ENCODE results near the gene LGALS3BP. TPM values are rescaled to one million over a fixed set of nuclear protein-coding genes. Genes with fewer than 3 reads are reported as not detected.
A peak's percentile ranks its signal among the peaks of the same experiment; 100 is the strongest.

The LGALS3BP gene
- polyA plus RNA-seq, 1 donor (not counting 4 experiments of a cell fraction or from before 2014, with no cell fraction given) = 53.0 TPM

DNA sequence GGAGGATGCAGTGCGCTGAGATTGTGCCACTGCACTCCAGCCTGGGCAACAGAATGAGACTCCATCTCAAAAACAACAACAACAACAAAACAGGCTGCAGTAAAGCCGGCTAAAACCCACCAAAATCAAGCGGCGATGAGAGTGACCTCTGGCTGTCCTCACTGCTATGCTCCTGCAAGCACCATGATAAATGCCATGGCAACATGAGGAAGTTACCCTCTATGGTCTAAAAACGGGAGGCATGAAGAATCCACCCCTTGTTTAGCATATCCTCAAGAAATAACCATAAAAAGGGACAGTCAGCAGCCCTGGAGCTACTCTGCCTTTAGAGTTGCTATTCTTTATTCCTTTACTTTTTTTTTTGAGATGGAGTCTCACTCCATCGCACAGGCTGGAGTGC is 8.4 kb upstream of the LGALS3BP start:
- Histone ChIP-seq H3K27ac (ENCODE audit: control insufficient read depth, insufficient read depth, low read length) (peak overlapping the region; percentile 20), H2AFZ (ENCODE audit: control insufficient read depth, low read length) (no peak overlapping the region), H3K36me3 (ENCODE audit: control insufficient read depth in 2 of 2, extremely low read depth in 1 of 2, insufficient read depth in 2 of 2, low read length in 2 of 2) (peaks cover 21 to 26% of the 10 kb centered on the region in 2 experiments), H3K4me2 (ENCODE audit: control insufficient read depth, extremely low read depth, insufficient read depth, low read depth, low read length) (no peak overlapping the region), H3K4me1 (ENCODE audit: control insufficient read depth, extremely low read depth, insufficient read depth, low read length) (peaks cover 29% of the 10 kb centered on the region), H4K20me1 (ENCODE audit: control insufficient read depth, extremely low read depth, insufficient read depth, low read length) (peaks cover 4% of the 10 kb centered on the region), H3K9me3 (ENCODE audit: control insufficient read depth, low read depth, low read length) (no peaks in the 10 kb centered on the region), H3K27me3 (ENCODE audit: control insufficient read depth, extremely low read depth, insufficient read depth, low read length) (no peaks in the 10 kb centered on the region), H3K9me1 (ENCODE audit: control insufficient read depth, extremely low read depth, insufficient read depth, low read length) (no peaks in the 10 kb centered on the region), H3K9ac (ENCODE audit: control insufficient read depth, extremely low read depth, insufficient read depth, low read length) (no peak overlapping the region), H3K79me2 (ENCODE audit: control insufficient read depth, insufficient read depth, low read length) (peaks cover 13% of the 10 kb centered on the region), H3K4me3 (ENCODE audit: control insufficient read depth in 2 of 3, extremely low read depth in 1 of 3, insufficient read depth in 2 of 3, low read depth in 1 of 3, low read length in 3 of 3) (no peak overlapping the region)
- no peak for DNase-seq (ENCODE audit: low read depth, low spot score)
- no peak for FAIRE-seq
- TF ChIP-seq, protein P1, sequence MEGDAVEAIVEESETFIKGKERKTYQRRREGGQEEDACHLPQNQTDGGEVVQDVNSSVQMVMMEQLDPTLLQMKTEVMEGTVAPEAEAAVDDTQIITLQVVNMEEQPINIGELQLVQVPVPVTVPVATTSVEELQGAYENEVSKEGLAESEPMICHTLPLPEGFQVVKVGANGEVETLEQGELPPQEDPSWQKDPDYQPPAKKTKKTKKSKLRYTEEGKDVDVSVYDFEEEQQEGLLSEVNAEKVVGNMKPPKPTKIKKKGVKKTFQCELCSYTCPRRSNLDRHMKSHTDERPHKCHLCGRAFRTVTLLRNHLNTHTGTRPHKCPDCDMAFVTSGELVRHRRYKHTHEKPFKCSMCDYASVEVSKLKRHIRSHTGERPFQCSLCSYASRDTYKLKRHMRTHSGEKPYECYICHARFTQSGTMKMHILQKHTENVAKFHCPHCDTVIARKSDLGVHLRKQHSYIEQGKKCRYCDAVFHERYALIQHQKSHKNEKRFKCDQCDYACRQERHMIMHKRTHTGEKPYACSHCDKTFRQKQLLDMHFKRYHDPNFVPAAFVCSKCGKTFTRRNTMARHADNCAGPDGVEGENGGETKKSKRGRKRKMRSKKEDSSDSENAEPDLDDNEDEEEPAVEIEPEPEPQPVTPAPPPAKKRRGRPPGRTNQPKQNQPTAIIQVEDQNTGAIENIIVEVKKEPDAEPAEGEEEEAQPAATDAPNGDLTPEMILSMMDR (optimal IDR thresholded peaks at IDR 0.05 in 1 of 3, IDR thresholded peaks at IDR 0.05 in 1 of 3, conservative IDR thresholded peaks at IDR 0.05 in 1 of 3; ENCODE audit: extremely low read depth in 1 of 3, insufficient read depth in 2 of 3, low read length in 3 of 3) = no peak
- TF ChIP-seq EZH2 (IDR thresholded peaks at IDR 0.05; ENCODE audit: low read length) = no peak
- dilution Hi-C loops (cut with MboI; ENCODE audit: extremely low pct_ligation_motif_present, low sequenced_read_pairs) = no loop called here

DNA sequence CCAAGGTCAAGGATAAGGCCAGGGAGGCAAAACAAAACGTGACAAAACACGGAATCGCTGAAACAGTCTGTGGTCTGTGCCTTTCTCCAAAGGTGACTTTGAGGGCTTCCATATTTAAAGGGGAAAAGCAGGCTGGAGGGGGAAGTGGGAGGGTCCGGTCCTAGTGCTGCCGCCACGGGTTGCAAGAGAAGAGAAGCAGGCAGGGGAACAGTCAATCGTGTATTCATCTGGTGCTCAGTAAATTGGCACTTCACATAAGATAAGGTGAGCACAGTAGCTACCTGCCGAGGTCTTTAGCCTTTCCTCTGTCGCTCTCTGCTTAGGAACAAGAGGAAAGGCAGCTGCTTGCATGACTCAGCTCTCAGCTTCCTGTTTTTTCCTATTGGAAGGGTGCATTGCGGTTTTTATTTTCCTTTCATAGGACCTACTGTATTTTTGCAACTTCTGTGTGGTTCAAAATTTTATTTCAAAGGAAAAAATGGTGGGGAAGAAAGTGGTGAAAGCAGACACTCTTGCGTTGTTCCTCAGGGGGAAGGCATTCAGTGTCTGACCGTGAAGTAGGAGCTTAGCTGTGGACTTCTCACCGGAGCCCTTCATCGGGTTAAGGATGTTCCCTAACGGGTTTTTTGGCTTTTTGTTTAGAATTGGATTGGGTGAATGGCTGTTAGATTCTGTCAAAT is 7.1 kb upstream of the LGALS3BP start:
- peak overlapping the region in 1 of 3 experiments; percentile 18 for H3K4me3 ChIP-seq (ENCODE audit: control insufficient read depth in 2 of 3, extremely low read depth in 1 of 3, insufficient read depth in 2 of 3, low read depth in 1 of 3, low read length in 3 of 3)
- peak overlapping the region; percentile 64 for H3K4me2 ChIP-seq (ENCODE audit: control insufficient read depth, extremely low read depth, insufficient read depth, low read depth, low read length)
- DNase-seq (ENCODE audit: low read depth, low spot score) (no peak), FAIRE-seq (peak; percentile 83)
- no peaks in the 10 kb centered on the region for H3K9me3 ChIP-seq (ENCODE audit: control insufficient read depth, low read depth, low read length)
- no peaks in the 10 kb centered on the region for H3K9me1 ChIP-seq (ENCODE audit: control insufficient read depth, extremely low read depth, insufficient read depth, low read length)
- H4K20me1 ChIP-seq (ENCODE audit: control insufficient read depth, extremely low read depth, insufficient read depth, low read length) = no peaks in the 10 kb centered on the region
- no peak for TF ChIP-seq EZH2 (IDR thresholded peaks at IDR 0.05; ENCODE audit: low read length)
- TF ChIP-seq, protein P1 (optimal IDR thresholded peaks at IDR 0.05 in 1 of 3, IDR thresholded peaks at IDR 0.05 in 1 of 3, conservative IDR thresholded peaks at IDR 0.05 in 1 of 3; ENCODE audit: extremely low read depth in 1 of 3, insufficient read depth in 2 of 3, low read length in 3 of 3) = no peak
- H3K27me3 ChIP-seq (ENCODE audit: control insufficient read depth, extremely low read depth, insufficient read depth, low read length) = no peaks in the 10 kb centered on the region
- no peak overlapping the region for H2AFZ ChIP-seq (ENCODE audit: control insufficient read depth, low read length)
- H3K4me1 ChIP-seq (ENCODE audit: control insufficient read depth, extremely low read depth, insufficient read depth, low read length) = peaks cover 29% of the 10 kb centered on the region
- peak overlapping the region; percentile 54 for H3K27ac ChIP-seq (ENCODE audit: control insufficient read depth, insufficient read depth, low read length)
- dilution Hi-C loops (cut with MboI; ENCODE audit: extremely low pct_ligation_motif_present, low sequenced_read_pairs) = no loop called here
- H3K79me2 ChIP-seq (ENCODE audit: control insufficient read depth, insufficient read depth, low read length) = peaks cover 4% of the 10 kb centered on the region
- H3K36me3 ChIP-seq (ENCODE audit: control insufficient read depth in 2 of 2, extremely low read depth in 1 of 2, insufficient read depth in 2 of 2, low read length in 2 of 2) = peaks cover 12 to 15% of the 10 kb centered on the region in 2 experiments
- H3K9ac ChIP-seq (ENCODE audit: control insufficient read depth, extremely low read depth, insufficient read depth, low read length) = peak overlapping the region; percentile 43
